CD1c-positive myeloid dendritic cell (primary cell): ENCODE data around the gene CNTF.
"Not testable (repeated sequence)": the region's sequence is repeated elsewhere in the genome, so short reads cannot be mapped to it uniquely, and the experiment has no call there.

Source experiments
- DNase-seq: peaks from one replicate; pipeline ENCODE4 v3.0.0-alpha.2; 2016; ENCODE audit errors: extremely low spot score

Gene CNTF, protein sequence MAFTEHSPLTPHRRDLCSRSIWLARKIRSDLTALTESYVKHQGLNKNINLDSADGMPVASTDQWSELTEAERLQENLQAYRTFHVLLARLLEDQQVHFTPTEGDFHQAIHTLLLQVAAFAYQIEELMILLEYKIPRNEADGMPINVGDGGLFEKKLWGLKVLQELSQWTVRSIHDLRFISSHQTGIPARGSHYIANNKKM

DNA sequence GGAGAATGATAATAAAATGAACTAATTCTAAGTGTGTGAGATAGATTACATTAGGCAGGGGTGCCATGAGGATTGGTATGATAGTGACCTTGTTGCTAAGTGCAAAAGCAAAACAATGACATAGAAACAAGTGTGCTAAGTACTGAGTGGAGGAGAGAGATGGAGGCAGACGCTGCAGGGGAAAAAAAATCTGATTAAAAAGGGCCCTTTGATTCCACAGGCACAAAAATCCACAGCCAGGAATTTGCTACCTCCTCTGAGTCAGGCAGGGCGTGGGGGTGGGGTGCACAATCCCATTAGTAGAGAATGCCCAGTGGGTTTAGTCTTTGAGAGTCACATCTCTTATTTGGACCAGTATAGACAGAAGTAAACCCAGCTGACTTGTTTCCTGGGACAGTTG lies at the start of gene CNTF:
Gene CNTF, plus strand, starts transcription at position 322 of the 400 bp plus-strand sequence. CDS start 88 bp downstream, outside the sequence.
- no peak for DNase-seq

- not testable (repeated sequence) for DNase-seq
Measured at GRCh38 chr11:58572906-58573305, 49.6 kb upstream of the CNTF start.

DNA sequence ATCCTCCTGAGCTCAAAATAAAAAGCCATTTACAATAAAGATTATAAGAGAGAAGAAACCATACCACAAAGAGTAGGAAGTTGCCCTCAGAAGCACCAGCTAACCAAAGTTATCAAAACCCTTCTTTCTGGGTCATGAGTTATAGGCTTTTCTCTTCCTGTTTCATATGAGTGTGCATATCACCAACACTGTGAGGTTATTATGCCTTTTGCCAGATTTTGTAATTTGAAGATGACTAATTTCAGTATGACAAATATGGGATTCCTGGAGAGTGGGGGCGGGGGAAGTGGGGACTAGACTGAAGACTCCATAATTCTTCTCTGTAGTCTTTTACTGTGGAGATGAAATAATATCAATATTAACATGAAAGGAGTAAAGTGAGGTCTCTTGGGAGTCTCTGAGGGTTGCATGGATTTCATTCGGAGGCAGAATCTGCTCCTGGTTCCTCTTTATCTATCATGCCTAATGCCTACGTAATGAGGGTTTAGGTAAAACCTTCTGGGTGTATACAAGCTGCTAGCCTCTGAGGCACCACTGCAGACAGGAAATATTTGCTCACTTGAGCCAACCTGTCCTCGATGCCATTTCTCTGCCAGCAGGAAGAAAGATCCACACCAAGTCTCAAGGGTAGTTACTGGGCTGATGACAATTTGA lies 48.9 kb upstream of the CNTF start:
- peak; percentile 96 for DNase-seq

GRCh38 chr11:58574881-58575280 lies 47.6 kb upstream of the CNTF start:
- peak; percentile 8 for DNase-seq

GRCh38 chr11:58575377-58576020 lies 47.0 kb upstream of the CNTF start, which contains the start of gene LPXN:
LPXN (minus strand) TSS chr11:58575856; CDS start chr11:58575772, 84 bp downstream.
- DNase-seq = peak; percentile 90

- DNase-seq = peak; percentile 30
Measured at GRCh38 chr11:58576887-58577471, 45.5 kb upstream of the CNTF start.

- peak; percentile 89 for DNase-seq
Measured at GRCh38 chr11:58577555-58578135, 44.8 kb upstream of the CNTF start.

DNA sequence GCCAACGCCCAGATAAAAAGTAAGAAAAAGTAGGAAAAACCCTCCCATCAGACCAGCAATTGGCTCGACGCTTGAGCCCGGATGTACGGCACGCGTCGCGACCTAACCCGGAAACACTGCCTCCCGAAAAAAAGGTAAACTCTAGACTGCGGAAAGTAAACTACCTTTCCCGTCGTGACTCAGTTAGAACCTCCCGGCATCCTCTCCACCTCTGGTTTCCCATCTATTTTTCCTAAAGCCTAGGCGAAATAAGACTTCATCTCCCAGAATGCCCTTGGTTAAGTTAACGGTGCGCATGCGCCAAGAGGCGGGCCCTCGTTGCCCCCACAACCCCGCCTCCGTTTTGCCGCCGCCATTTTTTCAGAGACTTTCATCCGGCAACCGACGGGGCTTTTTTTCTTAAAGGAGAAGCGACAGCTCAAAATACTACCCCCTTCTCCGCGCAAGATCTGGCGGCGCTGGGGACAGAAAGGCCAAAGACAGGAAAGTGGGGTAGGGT lies 44.3 kb upstream of the CNTF start:
- DNase-seq = peak; percentile 98

- DNase-seq = peak; percentile 99
Measured at GRCh38 chr11:58578635-58579191, 43.8 kb upstream of the CNTF start, which contains the start of gene ZFP91. ZFP91 (plus strand) TSS chr11:58579063; CDS start chr11:58579282, 219 bp downstream.

DNA sequence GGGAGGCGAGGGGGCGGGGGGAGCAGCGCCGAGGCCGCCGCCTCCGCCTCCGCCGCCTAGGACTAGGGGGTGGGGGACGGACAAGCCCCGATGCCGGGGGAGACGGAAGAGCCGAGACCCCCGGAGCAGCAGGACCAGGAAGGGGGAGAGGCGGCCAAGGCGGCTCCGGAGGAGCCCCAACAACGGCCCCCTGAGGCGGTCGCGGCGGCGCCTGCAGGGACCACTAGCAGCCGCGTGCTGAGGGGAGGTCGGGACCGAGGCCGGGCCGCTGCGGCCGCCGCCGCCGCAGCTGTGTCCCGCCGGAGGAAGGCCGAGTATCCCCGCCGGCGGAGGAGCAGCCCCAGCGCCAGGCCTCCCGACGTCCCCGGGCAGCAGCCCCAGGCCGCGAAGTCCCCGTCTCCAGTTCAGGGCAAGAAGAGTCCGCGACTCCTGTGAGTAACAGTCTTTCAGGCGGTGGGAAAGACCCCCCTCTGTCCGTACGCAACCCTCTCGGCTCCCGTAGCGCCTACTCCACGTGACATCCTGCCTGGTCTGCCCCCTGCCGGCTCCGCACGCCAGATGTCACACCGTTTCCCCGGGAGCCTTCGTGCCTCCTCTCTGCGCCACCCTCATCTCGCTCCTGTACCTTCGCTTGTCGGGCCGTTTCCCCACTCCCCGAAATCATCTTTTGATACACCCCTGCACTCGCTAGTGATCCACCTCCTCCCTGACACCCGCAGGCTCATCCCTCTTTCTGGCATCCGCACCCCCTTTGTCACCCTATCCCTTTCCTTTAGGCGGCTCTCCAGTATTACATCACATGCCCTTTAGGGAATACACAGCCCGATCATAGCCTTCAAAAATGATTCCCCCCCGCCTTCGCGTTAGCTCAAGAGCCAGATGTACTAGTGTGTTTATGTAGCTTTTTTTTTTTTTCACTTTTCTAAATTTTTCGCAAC lies 43.0 kb upstream of the CNTF start:
- DNase-seq = peak; percentile 94

- no peak for DNase-seq
Measured at GRCh38 chr11:58580311-58580710, 42.2 kb upstream of the CNTF start.

DNA sequence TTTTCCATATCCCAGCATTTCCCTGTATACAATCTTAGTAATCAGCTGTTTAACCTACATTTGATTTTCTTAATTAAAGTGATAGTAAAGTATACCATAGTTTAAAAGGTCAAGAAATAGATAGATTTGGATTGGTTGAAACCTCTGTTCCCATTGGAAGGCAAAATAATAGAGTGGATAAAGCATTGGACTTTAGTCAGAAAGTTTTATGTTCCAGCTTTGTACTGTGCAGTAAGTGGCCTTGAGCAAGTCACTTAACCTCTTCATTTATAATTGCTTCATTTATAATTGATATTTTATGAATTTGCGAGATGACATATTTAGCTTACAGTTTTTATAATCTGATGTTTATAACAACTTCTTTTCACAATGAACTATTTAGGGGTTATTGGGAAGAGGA lies 40.0 kb upstream of the CNTF start:
- DNase-seq = no peak

DNA sequence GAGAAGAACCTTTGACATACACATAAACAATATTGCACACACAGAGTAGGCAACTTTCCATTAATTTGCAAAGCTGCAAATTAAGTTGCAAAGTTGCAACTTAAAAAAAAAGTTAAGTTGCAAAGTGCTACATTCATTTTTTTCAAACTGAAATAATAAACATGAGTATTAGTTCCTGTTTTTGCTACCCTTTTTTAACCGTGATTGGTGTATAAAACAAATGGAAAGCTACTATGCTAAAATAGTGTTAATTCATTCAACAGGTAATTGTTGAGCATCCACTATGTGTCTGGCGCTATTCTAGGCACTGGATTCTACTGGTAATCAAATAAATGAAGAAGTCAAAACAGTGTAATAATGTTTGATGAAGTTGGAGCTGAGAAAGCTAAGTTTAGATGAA lies 35.5 kb upstream of the CNTF start:
- peak; percentile 22 for DNase-seq

- DNase-seq = no peak
Measured at GRCh38 chr11:58591659-58592058, 30.8 kb upstream of the CNTF start.

- DNase-seq = no peak
Measured at GRCh38 chr11:58592760-58593472, 29.5 kb upstream of the CNTF start.

- DNase-seq = no peak
Measured at GRCh38 chr11:58594826-58595225, 27.6 kb upstream of the CNTF start.

- no peak for DNase-seq
Measured at GRCh38 chr11:58596621-58597020, 25.8 kb upstream of the CNTF start.

DNA sequence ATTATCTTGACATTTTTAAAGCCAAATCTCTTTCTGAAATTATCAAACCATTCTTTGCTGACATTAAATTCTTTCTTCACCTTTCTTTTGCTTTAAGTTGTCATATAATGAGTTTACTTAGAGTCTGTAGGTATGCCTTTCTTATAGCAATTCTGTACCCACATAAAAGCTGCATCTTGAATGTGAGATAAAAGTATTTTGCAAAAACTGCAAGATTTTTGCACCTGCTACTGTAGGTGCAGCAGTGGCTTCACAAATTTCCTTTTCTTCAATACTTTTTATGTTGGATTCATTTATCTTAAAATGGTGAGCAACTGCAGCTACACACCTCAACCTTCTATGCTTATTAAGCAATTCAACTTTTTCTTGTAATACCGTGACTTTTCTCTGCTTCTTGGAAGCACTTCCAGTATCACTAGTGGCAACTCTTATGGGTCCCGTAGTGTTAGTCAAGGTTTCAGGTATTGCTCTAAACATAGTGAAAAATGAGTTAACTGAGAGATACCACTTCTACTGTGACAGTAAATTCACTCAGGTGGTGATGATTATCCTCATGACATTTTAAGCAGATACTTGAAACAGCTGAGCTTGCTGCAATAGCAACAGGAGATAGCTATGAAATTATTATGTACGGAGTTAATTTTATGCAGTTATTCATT lies 24.9 kb upstream of the CNTF start:
- DNase-seq = no peak

DNA sequence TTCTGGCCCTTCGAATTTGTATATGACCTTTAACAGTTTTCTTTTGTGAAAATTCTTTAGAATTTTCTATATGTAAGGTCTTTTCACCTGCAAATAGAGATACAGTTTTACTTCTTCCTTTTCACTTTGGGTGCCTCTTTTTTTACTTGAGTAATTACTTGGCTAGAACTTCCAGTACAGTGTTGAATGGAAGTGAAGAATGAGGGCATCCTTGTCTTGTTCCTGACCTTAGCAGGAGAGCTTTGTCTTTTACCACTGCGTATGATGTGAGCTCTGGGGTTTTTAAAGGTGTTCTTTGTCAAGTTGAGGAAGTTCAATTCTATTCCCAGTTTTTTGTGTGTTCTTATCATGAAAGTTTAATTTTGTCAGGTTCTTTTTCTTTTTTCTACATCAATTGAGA lies 22.0 kb upstream of the CNTF start:
- no peak for DNase-seq
